Left renal pelvis (tissue), 4 donors: ENCODE data around the gene SPATA19. TPM values are rescaled to one million over a fixed set of nuclear protein-coding genes. Genes with fewer than 3 reads are reported as not detected.

Experiments used
- DNase-seq, 4 donors: peaks; one replicate each; pipeline ENCODE4 v3.0.0-alpha.2; 2013; ENCODE audit warnings: low read depth in 4 of 4, low spot score in 3 of 4
- polyA plus RNA-seq, 4 donors: library from polyadenylated mRNA; unstranded; fragments of 120-200 nt; gene quantifications; one replicate each; pipeline ENCODE4 v1.2.1, GENCODE V29; 2013; ENCODE audit not compliant: insufficient read length in 4 of 4

The SPATA19 gene
- polyA plus RNA-seq, 4 donors: not detected

DNA sequence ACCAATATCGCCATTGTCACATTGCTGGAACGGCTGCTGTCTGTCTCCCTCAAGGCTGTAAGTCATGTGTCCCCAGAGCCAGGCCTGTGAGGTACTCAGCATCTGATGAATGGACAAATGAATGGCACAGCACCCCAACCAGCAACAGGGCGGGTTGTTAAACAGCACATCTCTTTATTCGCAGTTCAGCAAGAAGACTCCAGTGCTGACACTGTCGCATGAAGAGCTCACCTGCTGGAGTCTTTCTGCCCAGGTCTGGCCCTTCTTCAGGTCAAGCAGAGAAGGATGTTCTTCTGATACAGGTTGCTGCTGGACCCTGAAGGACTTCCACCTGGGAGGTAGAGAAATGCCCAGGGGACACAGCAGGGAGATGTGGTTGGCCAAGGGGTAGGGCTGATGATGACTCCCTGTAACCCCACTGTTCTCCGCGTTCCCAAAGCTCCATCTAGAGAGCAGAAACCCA, 4.8 kb downstream of the SPATA19 start:
- no peak for DNase-seq

DNA sequence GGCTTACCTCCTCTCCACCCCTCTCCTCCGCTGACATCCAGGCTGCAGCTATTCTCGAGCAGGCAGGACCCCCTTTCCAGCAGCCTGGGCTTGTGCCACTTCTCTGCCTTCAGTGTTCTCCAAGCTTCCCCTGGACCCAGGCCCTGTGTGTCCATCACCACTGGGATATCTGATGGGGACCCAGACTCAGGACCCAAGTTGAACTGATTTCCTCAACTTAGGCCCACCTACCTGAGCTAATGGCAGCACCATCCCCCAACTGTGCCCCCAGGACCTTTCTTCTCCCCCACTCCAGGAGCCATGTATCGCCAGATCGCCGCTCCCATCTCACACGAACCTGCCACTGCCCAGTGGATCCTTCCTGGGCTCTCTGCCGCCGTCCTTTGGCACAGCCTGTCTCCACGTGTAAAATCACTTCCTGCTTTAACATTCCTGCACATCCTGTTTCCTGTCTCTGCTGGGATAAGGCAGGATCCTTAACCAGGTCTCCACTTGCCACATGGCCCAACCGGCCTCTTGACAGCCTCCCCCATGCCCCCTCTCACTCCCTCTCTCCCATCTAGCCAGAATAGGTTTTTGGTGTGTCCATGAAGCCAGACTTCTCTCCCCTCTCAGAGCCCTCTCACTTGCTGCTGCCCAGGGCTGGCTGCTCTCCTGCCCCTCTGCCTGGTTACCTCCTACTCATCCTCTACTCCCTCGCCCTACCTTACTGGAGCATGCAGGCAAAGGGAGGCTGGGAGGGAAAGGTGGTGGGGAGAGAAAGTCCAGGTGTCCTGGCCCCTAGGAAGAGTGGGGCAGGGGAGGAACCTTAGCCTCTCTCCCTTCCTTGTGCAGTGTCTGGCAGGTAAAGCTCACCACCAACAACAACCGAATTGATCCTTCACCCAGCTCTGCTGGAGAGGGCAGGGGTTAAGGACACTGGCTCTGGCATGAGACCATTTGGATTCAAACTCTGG, 9.4 kb downstream of the SPATA19 start:
- DNase-seq: no peak

- DNase-seq: peak in 3 of 4 donors; percentile 47 to 58 (median 55)
Measured at GRCh38 chr11:133834682-133835592, 10.4 kb downstream of the SPATA19 start.

DNA sequence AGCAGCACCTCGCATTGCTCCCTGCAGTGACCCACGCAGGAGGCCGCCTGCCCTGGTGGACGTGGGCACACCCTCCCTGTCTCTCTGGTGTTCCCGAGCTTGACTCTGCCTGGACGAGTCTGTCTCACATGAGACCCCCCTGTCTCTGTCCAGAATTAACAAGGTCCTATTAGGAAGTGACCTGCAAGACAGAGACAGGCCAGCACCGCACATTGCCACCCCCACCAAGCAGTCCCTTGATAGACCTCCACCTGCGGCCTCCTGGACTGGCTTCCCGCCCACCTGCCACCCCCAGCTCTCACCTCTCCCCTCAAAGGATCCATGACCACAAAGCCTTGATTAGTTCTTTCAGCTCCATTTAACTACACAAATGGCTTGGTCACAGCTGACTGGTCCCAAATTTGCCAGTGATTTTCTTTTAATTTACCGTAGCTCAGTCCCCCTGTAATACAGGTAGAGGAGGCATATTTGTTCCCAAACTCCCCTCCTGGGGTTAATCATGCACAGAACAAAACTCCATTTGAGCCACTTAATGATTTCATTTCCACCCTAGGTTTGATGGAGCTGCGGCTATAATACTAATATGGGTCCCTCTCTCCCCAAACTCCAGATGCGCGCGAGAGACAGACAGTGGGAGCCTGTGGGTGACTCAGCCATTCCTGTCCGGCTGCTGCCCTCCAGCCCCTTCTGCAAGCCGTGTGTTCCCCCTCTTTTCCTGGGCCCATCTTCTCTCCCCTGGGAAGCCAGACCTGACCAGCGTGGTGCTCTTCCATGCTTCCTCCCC, 11.2 kb downstream of the SPATA19 start:
- DNase-seq: no peak

GRCh38 chr11:133832991-133833897, 12.1 kb downstream of the SPATA19 start:
- no peak for DNase-seq

DNA sequence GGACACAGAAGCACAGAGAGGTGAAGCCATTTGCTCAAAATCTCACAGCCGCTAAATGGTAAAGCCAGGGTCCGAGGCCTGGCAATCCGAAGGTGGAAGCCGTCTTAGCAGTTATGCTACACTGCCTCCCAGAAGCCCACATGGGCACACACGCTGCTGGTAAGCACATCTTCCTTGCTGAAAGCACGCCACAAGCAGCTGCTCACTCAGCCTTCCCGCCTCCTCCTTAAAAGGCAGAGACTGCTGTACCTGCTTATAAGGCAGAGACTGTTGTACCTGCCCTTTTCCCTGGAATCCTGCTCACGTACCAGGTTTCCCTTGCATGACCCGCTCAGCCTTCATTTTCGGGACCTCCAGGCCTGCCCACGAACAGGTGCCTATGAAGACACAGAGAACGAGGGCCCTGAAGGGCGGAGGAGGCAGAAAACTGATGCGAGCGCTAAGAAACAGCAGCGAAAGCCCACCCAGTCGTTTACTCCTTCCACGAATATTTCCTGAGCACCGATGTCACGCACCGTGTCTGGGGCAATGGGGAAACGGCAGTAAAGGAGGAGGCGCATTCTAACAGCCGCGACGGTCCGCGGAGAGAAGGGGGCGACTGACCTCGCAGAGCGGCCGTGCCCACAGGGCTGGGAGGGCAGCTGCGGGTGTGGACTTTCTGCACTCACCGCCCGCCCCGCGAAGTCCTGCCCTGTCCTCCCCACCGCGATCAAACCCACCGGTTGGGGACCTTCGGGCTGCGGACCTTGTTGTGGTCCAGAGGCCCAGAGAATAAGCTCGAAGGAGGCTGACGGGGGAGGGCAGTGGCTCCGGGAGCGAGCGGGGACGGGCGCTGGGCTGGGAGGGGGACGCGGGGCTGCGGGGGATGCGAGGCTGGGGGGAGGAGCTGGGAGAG, 13.0 kb downstream of the SPATA19 start:
- DNase-seq: no peak

DNA sequence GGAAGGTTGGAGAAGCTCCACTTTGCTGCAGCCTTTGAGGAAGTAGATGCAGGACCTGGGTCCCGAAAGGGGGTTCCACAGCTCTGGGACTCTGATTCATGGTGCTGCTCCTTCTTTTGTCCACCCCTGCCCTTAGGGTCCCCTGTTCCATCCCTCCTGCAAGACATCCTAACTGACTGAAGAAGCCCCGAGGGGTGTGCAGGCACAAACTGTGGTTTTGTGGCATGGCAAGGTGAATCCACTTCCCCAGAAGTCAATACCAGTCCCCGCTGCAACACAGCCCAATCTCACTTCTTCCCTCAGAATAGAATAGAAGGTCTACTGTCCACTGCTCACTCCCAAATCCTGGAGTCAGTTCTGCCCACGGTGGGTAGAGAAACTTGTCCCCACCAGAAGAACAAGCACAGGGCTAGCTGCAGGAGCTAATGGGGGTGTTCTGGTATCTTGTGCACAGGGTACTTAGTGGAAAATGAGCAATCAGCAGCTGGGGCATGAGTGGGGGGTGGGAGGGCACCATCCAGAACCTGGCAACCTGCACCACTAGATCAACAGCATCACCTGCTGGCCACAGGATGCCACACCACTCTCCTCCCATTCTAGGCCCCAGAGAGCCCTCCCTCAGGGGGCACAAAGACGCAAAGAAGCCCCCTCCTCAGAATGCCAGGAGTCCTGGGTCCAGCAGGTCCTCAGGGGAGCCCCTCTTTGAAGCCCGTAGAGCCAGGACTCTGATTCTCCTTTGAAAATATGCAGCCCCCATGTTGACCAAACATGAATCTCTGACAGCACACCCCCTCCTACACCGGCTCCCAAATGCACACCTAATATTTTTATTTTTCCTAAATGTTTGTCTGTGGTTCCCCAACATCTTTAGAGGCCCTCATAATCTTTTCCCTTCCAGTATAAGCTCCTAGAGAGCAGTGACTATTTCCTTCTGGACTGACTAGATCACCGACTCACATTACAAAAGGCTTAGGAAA, 14.1 kb downstream of the SPATA19 start:
- DNase-seq: no peak

- DNase-seq: no peak
Measured at GRCh38 chr11:133829566-133829965, 15.7 kb downstream of the SPATA19 start.

DNA sequence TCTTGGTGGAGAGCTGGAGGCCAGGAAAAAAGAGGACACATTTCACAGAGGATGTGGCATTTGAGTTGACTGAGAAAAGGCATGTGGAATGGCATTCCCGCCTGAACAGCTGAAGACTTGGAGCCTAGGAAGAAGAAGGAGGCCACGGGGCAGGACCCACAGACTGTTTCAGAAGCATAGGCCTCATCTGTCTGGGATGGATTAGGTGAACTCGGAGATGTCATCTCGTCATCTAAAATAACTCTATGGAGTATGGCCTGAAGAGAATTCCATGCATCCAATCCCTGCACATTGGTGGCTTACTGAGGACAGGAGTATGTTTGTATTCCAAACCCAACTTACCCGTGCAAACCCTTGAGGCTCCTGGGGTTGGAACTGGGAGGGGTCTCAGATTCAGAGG, 16.4 kb downstream of the SPATA19 start:
- no peak for DNase-seq

DNA sequence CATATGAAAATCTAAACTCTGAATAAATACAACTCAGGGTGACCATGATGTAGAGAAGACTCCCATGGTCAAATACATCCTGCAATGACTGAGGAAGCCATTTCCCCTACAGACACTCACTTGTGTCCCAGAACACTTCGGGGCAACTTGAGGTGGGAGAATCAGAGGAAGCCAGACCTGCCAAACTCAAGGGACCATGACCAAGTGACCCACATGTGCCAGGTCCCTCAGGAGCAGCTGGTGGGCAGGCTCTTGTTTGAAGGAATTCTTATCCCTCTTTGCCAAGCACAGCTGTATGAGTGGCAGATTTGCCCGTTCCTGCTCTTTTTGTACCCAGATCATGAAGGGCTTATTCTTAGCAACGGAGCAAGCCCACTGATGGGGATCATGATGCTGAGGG, 17.8 kb downstream of the SPATA19 start:
- DNase-seq: no peak

DNA sequence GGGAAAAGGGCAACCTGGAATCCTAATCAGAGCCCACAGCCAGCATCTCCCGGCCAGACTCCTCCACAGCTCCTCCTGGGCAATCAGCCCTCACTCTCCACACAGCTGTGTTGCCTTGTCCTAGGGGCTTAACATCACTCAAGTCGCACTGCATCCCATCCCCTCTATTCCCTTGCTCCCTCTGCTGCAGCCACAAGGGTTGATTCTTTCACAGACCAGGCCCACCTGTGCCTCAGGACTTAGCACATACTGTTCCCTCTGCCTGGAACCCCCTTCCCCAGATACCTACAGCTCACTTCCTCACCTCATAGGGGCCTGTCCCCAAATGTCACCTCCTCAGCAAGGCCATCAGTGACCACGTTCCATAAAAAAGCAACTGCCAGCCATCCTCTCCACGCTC, 18.4 kb downstream of the SPATA19 start:
- DNase-seq: no peak

GRCh38 chr11:133825666-133826065, 19.6 kb downstream of the SPATA19 start:
- DNase-seq: no peak

- DNase-seq: no peak
Measured at GRCh38 chr11:133825156-133825555, 20.2 kb downstream of the SPATA19 start.

DNA sequence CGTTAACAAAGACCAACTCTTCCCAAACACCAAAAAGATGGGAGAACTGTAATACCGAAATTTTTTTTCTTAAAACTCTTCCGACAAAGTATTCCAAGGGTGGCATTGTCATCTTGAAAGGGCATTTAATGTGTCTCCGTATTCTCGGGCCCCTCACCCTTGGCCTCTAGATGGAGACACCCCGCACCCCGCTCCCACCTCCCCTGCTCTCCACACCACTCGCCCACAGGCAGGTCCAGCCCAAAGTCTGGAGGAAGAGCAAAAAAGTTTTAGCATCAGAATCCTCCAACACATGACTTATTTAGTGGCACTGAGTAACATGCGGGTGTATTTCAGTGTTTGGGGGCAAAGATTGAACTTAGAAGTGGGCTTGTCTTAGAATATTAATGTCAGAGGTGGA, 20.7 kb downstream of the SPATA19 start:
- DNase-seq: no peak

- no peak for DNase-seq
Measured at GRCh38 chr11:133823614-133824013, 21.7 kb downstream of the SPATA19 start.

- DNase-seq: no peak
Measured at GRCh38 chr11:133823211-133823610, 22.1 kb downstream of the SPATA19 start.

GRCh38 chr11:133821776-133822175, 23.5 kb downstream of the SPATA19 start:
- peak in 3 of 4 donors; percentile 59 to 74 (median 66) for DNase-seq
